ENCODE measurements around the gene C16orf74.

Gene C16orf74

DNA sequence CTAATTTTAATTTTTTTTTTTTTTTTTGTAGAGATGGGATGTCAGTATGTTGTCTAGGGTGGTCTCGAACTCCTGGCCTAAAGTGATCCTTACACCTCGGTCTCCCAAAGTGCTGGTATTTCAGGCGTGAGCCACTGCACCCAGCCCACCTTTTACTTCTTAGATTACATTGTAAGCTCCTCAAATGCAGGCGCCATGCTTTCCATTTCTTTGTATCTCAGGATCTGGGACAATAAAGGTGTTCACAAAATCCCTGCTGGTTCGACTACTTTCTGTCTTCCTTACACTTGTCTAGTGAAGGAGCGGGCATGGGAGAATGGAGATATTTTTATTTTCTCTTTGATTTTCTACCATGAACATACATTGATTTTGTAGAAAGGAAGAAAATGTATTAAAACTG lies 23.2 kb upstream of the C16orf74 start:
- FAIRE-seq, result no peak

DNA sequence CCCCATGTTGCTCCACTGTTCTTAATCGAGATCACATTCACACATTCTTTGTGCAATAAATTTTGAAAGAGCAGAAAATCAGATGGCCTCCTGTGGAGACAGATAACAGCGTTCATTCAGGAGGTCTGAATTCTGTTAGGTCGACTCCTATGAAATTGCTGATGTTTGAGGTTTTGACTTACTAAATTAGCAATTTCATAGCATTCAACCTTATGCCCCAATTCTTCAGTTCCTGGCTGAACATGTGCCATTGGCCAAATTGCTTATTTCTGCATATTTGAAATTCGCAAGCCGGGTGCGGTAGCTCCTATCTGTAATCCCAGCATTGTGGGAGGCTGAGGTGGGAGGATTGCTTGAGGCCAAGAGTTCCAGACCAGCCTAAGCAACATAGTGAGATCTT lies 22.1 kb upstream of the C16orf74 start:
- FAIRE-seq, result no peak

DNA sequence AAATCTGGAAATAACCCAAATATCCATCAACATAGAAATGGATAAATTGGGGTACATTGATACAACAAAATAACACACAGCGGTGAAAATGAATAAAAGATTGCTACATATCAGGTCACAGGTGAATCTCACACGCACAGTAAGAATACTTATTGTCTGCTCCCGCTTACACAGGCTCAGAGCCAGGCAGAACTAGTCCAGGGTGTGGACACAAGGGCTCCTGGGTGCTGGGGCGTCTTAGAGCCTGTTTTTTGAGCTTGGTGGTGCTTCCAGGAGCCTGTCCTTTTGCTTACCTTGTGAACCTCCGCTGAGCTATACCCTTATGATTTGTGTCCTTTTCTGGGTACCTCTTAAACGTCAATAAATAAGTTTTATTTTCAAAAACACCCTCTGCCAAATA lies 19.8 kb upstream of the C16orf74 start:
- no peak for FAIRE-seq

DNA sequence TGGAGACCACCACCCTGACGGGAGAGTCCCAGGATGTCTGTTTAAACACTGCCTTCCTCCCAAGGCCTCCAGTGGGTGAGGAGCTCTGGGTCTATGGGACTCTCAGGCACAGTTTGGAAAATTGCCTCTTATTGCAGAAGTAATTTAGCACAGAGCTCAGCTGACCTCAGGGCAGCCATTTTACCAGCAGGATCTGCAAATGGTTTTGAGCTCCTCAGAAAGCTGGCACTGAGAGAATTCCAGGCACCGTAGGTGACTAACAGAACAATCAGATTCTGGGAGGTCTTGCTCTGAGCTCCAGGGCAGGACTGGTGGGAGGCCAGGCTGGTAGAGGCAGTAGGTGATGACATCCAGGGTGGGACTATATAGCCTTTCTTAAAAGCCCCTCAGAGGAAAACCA lies 17.3 kb upstream of the C16orf74 start:
- FAIRE-seq, result no peak

DNA sequence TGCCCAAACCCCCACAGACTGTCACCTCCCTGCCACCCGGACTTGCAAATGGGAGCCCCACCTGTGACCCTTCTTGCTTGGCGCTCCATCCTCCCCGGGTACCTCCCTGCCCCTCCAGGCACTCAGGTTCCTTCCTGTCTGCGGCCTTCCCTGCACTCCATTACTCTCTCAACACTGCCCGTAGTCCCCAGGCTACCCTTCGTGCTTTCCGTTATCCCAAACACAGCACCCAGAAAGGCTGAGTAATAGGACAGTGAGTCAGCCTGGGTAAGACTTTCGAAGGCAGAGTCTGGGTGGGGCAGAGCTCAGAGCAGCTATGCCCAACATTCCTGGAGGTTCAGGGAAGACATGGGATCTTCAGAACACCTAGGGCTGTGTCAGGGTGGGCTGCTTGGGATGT lies 16.6 kb upstream of the C16orf74 start:
- no peak for FAIRE-seq

DNA sequence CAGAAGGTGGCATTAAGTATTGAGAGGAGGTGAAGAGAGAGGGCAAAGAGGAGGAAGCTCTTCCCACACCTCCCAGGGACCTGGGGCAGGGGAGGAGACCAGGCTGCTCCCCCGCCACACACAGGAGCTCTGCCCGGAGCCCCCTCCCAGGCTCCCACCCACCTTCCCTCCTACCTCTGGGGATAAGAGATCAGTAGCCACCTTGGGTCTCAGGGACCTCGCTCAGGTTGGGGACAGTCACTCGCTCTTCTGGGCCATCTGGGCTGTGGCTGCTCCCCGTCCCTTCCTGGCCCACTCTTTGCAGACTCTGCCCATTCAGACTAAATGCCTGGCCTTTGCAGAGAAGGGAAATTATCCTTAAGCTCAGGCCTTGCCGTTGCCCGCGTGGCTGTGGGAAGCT lies 14.9 kb upstream of the C16orf74 start:
- FAIRE-seq, result no peak

DNA sequence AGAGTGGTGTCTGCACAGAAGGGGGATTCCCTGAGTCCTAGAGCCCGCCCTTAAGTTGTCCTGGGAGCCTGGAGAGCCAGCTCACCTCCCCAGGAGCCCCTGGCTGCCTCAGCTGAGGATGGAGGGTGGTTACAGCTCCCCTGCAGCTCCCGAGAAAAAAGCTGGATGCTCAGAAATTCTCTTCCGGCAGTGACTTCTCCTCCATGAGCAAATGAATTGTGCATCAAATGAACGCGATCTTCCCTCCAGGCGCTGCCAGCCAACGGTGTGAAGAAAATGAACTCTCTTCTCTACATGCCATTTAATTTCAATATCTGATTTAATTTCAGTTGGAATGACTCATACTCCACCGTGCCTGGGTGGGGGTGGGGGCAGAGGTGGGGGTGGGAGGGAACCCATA lies 14.3 kb upstream of the C16orf74 start:
- no peak for FAIRE-seq

DNA sequence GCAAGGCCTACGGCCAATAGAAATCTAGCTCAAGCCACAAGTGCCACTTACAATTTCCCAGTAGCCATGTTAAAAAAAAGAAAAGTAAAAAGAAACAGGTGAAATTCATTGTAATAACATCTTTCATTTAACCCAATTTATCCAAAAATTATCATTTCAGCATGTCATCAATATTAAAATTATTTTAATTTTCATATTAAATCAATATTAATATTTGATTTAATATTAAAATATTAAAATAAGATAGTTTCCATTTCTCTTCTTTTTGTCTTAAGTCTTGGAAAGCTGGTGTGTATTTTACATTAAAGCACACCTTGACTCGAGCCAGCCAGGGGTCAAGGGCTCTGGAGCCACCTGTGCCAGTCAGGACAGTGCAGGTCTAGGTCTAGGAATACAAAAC lies 12.7 kb upstream of the C16orf74 start:
- FAIRE-seq, result no peak

DNA sequence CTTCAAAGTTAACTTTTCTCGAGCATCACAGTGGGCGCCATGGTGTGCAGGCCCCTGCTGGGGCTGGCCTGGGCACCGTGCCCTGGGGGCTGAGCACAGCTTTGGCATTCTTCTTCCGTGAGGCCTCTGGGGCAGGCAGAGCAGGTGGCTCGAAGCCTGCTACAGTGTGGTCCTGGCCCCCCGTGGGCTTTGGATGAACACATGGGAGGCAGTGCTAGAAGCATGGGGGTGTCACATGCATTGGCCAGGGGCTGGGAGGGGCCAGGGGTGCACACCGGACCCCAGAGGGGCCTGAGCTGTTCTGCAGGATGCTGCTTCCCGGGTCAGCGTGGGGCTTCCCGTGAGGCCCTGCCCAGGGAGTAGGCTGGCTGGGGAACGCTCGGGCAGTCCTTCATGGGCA lies 12.1 kb upstream of the C16orf74 start:
- no peak for FAIRE-seq

DNA sequence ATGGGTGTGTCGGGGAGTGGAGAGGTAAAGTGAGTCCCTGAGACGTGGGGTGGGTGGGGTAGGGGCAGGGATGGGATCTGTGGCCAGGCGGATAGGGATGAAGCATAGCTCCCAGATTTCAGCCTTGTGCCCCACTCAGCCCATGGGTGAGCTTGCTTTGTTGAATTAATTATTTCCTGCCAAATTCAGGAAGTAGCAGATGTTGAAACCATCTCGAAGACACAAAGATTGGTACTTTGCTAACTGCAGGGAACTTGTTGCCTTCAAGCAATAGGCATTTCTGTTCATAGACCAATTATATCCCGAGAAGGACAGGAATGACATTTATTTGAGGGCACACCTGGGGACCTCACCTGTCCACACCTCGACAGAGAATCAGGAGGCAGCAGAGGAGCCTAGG lies 11.0 kb upstream of the C16orf74 start:
- no peak for FAIRE-seq

DNA sequence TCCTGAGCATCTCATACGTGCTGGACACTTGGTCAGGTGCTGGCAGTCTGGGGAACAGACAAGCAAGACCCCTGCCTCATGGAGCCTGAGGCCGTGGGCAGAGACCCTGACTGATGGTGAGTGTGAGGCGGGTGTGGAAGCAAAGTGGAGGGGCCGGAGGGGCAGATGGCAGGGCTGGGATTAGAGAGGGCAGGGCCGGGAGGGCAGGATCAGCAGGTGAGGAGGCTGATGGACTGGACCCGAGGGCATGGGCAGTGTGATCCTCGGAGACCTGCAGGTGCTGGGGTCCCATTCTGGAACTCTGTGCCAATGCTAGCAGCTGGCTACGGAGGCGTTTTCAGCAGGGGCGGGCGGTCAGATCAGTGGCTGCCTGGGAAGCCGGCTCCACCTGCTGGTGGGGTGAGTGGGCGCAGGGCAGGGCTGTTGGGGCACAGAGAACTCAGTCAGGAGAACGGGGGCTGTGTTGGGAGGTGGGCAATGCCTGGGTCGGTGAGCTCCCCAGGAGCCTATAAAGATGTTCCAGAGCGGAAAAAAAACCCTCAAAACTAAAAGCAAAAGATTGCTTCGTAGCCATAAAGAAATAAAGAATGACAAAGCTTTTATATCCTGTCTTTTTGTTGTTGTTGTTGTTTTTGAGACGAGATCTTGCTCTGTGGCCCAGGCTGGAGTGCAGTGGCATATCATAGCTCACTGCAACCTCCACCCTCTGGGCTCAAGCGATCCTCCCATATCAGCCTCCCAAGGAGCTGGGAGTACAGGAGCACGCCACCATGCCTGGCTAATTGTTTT lies 8.9 kb upstream of the C16orf74 start:
- no peak for FAIRE-seq

DNA sequence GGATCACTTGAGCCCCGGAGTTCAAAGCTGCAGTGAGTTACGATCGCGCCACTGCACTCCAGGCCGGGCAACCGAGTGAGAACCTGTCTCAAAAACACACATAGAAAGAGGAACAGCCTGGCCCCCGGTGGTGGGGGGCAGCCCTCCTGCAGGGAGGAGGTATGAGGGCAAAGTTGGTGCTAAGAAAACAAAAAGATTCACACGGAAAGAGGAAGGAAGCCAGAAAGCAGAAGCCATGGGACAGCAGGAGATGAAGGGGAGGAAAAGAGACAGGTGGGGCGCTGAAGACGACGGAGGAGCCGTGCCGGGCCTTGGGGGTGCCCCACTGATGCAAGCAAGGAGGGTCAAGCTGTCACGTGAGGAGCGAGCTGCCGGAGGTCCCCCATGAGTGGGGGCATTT lies 8.2 kb upstream of the C16orf74 start:
- FAIRE-seq, result no peak

DNA sequence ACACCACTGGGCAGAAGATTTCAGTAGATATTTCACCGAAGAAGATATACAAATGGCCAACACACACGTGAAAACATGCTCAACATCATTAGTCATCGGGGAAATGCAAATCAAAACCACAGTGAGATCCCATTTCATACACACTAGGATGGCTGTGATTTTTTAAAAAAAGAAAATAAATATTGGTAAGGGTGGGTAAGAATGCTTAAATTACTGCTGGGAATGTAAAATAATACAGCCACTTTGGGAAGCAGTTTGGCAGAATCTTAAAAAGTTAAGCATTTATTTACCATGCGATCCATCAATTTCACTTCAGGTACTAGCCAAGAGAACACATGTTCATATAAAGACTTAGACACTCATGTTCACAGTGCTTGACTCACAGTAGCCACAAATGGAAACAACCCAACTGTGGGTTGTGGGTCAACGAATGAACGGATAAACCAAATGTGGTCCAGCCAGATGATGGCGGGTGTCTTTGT lies 6.5 kb upstream of the C16orf74 start:
- FAIRE-seq, result no peak

DNA sequence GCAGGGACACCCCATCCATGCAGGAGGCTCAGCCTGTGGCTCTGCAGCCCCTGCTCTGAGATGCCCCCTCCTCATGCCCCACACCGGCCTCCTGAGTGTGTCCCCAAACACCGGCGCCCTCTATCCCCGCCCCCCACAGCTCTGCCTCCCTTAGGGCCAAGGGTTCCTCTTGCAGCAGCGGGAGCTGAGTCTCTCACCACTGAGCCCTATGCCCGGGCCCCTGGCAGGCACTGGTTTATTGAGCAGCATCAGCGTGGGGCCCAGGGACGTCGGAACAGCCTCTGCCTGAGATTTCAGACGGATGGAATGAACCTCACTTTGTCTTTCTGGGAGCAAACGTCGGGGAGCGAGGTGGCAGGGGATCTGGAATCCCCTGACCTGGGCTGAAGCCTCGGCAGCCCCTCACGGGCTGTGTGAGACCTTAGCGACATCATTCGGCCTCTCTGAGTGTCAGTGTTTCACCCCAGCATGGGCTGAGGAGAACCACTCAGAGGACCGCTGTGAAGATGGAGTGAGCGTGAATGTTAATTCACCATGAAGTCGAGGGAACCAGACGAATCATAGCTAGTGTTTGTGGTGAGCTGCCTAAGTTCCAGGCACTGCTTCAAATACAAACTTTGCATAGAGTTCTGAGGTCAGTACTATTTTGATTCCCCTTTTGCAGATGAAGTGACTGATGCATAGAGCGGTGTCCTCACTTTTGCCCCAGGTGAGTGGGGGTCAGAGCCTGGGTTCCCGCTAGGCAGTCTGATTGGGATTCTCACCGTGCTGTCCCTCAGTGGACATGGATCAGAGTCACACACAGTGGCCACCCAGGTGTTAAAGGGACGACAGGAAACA lies 5.3 kb upstream of the C16orf74 start:
- FAIRE-seq, result no peak

DNA sequence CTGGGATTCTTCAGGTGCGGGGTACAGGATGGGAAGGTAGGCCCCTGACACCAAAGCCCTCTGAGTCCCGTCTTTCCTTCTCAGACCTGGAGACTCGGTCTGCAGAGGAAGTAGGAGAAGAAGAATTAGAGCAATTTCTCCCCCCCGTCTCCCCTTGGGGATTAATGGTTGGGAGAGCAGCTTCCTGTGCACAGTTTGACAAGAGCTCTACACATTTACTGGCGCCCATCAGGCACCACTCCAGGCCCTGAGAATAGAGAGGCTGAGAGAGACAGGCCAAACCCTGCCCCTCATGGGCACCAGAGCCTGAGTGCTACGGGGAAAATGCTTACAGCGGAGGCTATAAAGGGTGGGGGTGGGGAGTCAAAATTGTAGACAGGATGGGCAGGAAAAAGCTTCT lies 3.5 kb upstream of the C16orf74 start:
- FAIRE-seq, result no peak

DNA sequence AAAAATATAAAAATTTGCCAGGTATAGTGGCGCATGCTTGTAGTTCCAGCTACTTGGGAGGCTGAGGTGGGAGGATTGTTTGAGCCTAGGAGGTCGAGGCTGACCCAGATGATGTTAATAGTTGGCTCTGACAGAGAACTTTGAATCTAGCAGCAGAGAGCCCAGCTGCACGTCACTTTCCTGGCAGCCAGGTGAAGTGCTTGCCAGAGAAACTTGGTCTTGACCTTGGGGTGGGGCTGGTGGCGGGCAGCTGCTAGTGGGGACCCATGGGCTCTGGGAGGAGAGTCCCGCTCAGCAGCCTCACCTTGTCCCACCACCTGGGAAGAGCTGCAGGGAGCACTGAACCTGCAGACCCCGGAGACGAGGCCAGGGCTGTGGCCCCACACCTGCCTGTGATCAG lies 3.1 kb upstream of the C16orf74 start:
- no peak for FAIRE-seq

DNA sequence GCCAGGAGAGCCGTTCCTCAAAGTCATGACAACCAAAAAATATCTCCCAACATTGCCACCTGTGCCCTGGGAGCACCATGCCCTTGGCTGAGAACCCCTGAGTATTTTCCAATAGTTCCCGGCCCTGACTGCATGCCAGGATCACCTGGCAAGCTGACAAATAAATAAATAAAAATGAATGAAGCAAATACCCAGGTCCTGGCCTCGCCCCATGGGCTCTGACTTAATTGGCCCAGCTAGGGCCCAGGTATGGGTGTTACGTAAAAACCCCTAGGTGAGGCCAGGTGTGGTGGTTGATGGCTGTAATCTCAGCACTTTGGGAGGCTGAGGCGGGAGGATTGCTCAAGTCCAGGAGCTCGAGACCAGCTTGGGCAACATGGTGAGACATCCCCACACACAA lies 2.7 kb upstream of the C16orf74 start:
- FAIRE-seq, result no peak

DNA sequence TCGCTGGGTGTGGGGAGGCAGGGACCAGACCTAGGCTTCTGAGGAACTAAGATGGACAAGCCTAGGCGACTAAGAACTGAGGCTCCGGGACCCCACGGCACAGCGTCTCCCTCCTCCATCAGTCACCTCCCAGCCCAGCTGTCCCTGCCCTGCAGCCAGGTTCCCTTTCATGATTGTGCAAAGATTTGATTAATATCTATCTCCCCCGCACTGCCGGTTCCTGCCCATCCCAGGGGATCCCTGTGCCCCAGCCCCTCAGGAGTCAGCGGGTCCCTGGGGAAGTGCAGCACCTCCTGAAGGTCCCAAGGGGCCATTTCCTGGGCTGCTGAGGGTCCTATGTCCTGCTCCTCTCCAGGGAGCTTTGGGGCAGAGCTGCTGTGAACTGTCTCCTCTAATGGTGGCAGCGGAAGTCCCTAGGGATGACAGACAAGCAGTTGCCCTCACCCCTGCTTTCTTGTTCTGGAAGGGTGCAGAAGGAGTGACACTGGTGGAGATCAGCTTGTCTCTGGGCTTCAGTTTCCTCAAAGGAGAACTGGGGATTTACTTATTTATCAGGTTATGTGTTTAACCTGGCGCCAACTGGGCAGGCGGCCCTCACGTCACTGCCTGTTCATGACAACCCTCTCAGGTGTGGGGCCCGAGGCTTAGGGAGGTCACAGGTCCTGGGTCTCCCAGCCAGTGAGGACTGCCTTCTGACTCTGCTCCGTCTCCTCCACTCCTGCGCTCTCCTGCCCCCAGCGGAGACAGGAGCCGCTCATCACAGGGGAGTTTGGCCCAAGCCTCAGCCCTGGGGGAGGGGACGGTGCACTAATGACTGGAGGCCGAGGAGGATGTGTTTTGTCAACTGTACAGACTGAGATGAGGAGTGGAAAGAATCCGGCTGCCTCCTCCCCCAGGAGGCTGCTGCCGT lies 1.9 kb upstream of the C16orf74 start:
- FAIRE-seq, result no peak

DNA sequence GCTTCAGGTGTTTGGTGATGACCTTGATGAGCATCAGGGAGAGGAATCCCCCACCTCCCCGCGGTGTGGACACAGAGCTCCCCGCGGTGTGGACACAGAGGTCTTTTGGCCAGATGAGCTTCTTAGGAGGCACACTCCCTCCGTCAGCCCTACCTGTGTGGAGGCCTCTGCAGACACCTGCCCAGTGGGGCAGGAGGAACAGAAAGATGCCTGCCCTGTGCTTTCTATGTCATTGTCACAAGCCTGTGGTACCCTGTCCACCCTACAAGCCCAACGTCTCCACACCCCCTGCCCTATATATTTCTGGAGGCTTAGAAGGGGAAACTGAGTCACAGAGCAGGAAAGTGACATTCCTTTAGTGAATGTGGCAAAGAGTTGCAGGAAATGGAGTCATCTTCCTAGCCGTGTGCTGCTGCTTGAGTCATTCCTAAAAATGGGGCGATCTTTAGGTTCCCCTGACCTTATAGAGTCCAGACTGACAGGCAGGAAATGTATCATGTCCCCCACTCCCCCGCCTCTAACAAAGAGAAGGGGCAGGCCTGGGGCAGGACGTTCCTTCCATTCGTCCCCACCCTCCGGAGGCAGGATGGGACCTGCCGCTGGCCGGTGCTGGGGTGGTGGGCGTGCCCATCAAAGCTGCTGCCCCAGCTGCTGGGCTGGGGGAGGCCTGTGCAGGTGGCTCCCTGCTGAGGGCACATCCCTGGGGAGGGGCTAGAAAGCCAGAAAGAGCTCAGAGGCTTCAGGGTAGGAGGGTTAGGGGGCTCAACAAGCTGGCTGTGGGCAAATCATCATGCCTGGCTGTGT lies 1.0 kb upstream of the C16orf74 start:
- FAIRE-seq, result no peak

DNA sequence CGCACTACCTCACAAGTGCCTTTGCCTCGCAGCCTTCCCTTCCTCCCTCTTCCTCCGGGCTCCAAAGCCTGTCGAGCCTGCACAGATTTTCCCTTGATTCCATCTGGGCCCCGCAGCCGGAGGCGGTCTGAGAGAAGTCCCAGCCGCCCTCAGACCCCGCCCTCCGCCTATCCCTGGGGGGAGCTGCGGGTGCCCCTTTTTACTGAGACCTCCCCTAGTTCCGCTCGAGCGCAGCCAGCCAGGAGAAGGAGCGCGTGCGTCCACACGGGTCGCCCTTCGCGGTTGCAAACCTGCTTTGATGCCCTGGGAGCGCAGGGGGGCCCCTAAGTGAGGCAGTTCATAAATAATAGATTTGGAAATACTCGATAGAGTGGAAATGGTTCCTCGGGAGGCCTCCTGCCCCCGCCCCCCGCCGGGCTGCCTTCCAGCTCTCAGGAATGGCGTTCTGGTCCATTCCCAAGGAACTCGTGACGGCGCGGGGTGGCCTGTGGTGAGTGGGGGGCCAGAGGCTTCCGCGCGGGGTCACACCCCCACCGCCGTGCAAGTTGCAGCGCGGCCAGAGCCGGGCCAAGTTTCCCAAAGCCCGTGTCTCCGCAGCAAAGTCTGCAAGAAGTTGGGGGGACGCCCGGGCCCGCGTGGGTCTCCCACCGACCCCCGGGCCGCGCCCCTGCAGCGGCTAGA lies 610 bp downstream of the C16orf74 start:
- no peak for FAIRE-seq

DNA sequence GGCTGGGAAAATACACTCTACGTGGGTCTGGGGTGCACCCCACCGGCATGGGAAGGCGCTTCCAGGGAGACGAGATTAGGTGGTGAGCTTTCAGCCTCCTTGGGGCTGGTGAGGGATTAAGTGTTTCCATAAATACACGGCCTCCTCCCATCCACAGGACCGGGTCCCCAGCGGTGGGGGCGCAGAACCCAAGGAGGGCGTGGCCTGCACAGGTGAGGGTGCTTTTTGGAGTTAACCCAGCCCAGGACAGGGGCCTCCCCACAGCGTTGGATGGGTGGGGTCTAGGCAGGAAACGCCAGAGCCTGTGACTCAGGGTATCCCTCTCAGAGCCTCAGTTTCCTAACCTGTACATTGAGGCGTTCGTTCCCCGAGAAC lies 1.1 kb downstream of the C16orf74 start:
- no peak for FAIRE-seq

Data from islet of Langerhans (tissue), 1 donor.